VCaP (cell line): Measurements from ENCODE around the gene CA11.
A peak's percentile ranks its signal among the peaks of the same experiment; 100 is the strongest.

Experiments
- H3K27ac ChIP-seq: fragments of 450-650 bp; 2 replicates; pipeline ENCODE4 v1.5.1; 2017
- CTCF ChIP-seq: fragments of 450-650 bp; conservative IDR thresholded peaks from 2 replicates; pipeline ENCODE4 v1.5.1; 2017; ENCODE audit warnings: mild to moderate bottlenecking, moderate library complexity

CA11 gene

DNA sequence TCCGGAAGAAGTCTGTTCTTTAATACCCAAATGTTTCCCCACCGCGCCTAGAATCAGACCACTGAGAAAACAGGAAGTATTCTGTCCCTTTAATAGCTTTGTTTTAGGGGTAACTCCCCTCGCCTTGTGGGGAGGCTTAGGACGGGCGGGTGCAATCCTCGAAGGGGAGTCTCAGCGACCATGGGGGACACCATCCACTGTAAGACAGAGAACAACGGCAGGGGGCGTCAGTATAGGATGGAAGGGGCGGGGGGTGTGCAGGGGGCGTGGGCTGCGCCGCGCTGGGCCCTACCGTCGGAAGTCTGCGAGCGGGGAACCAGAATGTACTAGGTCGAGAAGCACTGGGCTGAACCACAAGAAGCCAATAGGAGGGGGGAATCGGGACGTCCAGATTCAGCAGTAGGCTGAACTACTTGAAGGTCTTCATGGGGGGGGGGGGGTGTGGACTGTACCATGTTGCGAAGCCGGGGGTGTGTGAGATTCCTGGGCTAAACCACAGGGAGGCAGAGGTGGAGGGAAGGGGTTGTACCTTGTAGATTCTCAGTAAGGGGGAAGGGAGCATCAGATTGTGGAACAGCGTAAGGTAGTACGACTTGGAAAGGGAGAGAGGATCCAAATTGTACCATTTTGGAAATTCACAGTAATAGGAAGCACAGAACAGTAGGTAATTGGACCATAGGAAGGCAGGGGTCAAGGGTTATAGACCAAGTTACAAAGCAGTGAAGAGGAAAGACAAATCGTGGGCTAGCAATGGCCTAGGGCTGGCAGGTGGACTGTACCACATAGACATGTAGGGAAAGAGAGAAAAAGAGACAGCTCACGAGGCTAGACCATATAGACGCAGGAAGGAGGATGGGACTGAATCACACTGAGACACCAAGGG lies 7.8 kb downstream of the CA11 start:
- TF ChIP-seq CTCF = peak; percentile 0; the same call in 1 of the 2 replicates
- peak overlapping the region; percentile 95 for H3K27ac ChIP-seq

DNA sequence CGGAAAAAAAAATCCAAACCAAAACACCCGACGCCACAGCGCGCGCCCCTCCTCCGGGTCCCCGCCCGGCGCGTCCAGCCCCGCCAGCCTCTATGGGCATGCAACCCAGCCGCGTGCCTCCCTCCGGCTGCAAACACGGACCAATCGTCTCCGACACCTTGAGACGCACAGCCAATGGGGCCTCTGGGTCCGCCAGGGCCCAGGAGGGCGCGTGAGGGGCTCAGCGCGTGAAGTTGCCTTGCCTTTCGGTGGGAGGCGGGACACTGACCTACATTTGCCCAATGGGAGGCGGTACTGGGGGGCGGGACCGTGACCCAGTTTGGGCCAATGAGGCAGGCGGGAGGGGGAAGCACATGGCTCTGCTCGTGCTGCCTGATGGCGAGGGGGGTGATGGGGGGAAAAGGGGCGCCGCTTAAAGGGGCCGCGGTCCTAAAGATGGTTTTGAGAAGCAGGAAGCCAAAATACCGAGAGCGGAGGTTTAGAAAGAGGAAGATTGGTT lies 8.5 kb downstream of the CA11 start:
- H3K27ac ChIP-seq = peak overlapping the region; percentile 95
- no peak for TF ChIP-seq CTCF

- TF ChIP-seq CTCF = peak; percentile 34
Observed at GRCh38 chr19:48636859-48637448, 9.0 kb downstream of the CA11 start, which contains the start of gene DBP. TSS of gene DBP (minus strand) at chr19:48637379. CDS start at chr19:48636994, 385 bp downstream.

DNA sequence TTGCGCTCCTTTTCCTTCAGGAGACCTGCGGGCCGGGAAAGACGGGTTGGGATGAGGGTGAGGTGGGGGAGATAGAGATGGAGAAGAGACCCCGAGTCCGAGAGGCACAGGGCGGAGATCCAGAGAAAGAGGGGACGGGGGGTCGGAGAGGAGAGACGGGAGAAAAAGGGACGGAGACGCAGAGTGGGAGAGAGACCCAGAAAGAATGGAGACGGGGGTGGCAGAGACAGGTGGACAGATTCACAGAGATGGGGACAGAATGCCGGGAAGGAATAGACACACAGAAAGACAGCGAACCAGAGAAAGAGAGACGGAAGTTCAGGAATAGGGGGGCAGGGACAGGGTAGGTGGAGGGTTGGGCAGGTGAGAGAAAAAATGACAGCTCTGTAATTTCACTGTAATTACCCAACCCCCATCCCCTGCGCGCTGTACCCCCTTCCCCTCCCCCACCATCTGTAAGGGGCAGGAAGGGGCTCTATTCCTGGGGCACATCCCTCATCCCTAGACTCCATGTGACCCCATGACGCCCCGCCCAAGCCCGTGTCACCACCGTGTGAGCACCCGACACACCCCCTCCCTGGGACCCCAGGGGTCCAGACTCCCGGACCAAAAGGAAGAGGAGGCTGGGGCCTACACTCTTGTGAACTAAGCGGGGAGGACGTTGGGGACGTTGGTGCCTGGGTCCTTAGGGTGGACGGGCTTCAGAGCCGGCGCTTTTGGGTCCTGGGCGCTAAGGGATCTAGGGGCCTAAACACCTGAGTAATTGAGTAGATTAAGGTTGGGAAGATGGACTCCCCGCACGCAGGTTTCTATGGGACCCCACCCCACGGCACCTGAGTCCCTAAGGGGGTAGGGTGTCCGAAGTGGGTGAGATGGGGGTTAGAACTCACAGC lies 9.8 kb downstream of the CA11 start:
- no peak for TF ChIP-seq CTCF
- peak overlapping the region; percentile 95 for H3K27ac ChIP-seq

More at GRCh38 chr19:48636859-48637448, 9.0 kb downstream of the CA11 start, which contains the start of gene DBP:
- peak within 1 kb of the TSS; percentile 95 for H3K27ac ChIP-seq

GRCh38 chr19:48635263-48635965 lies 10.6 kb downstream of the CA11 start:
- TF ChIP-seq CTCF = no peak
- H3K27ac ChIP-seq = peak overlapping the region; percentile 95

- no peak for TF ChIP-seq CTCF
- peak overlapping the region; percentile 95 for H3K27ac ChIP-seq
Observed at GRCh38 chr19:48634424-48635262, 11.3 kb downstream of the CA11 start.
